Cardiac muscle cell (in vitro differentiated cells and primary cell): ENCODE data around the gene LDHA. TPM values are rescaled to one million over a fixed set of nuclear protein-coding genes. Genes with fewer than 3 reads are reported as not detected.
A peak's percentile ranks its signal among the peaks of the same experiment; 100 is the strongest.
"Not testable (repeated sequence)": the region's sequence is repeated elsewhere in the genome, so short reads cannot be mapped to it uniquely, and the experiment has no call there.

Experiments
- DNase-seq, 2 donors: peaks; one replicate each; pipeline versions ENCODE4 v3.0.0 to v3.0.0-alpha.2; 2010 to 2017; ENCODE audit warnings: low read depth in 1 of 2, low spot score in 1 of 2
- H3K27ac ChIP-seq: fragments of 200-600 bp; sonication (generic); 2 replicates; pipeline ENCODE4 v1.5.1; 2016
- H3K27me3 ChIP-seq: fragments of 200-600 bp; sonication (generic); 2 replicates; pipeline ENCODE4 v1.6.0; 2016; ENCODE audit warnings: control low read depth
- H3K36me3 ChIP-seq: fragments of 200-600 bp; sonication (generic); 2 replicates; pipeline ENCODE4 v1.5.1; 2016; ENCODE audit warnings: control low read depth
- H3K4me1 ChIP-seq: fragments of 200-600 bp; sonication (generic); 2 replicates; pipeline ENCODE4 v1.8.1; 2017; ENCODE audit warnings: low read depth, mild to moderate bottlenecking, mixed run types
- H3K4me3 ChIP-seq: fragments of 200-600 bp; sonication (generic); 2 replicates; pipeline ENCODE4 v1.5.1; 2016; ENCODE audit warnings: mild to moderate bottlenecking
- H3K9me3 ChIP-seq: fragments of 200-600 bp; sonication (generic); 2 replicates; pipeline ENCODE4 v1.5.1; 2017; ENCODE audit warnings: low read depth, mild to moderate bottlenecking, control low read depth
- polyA plus RNA-seq: library from polyadenylated mRNA; unstranded; fragments of >200 nt; fragmentation: Nextera tagmentation; extraction: Ambion mirVana; gene quantifications from 2 replicates; pipeline ENCODE4 v1.2.1, GENCODE V29; 2016
- total RNA-seq: library from RNA; depleted of rRNA; stranded (reverse); fragments of >200 nt; gene quantifications from 2 replicates; pipeline ENCODE4 v1.2.3, GENCODE V29; 2016
- TF ChIP-seq, protein P1 (sequence below): IDR thresholded peaks from 2 replicates; pipeline ENCODE4 v1.5.1; 2012; ENCODE audit warnings: low read depth, mild to moderate bottlenecking, low read length

Gene LDHA
- total and polyA plus RNA-seq, 2 experiments from 2014 or later, result 1,055 to 3,925 TPM

DNA sequence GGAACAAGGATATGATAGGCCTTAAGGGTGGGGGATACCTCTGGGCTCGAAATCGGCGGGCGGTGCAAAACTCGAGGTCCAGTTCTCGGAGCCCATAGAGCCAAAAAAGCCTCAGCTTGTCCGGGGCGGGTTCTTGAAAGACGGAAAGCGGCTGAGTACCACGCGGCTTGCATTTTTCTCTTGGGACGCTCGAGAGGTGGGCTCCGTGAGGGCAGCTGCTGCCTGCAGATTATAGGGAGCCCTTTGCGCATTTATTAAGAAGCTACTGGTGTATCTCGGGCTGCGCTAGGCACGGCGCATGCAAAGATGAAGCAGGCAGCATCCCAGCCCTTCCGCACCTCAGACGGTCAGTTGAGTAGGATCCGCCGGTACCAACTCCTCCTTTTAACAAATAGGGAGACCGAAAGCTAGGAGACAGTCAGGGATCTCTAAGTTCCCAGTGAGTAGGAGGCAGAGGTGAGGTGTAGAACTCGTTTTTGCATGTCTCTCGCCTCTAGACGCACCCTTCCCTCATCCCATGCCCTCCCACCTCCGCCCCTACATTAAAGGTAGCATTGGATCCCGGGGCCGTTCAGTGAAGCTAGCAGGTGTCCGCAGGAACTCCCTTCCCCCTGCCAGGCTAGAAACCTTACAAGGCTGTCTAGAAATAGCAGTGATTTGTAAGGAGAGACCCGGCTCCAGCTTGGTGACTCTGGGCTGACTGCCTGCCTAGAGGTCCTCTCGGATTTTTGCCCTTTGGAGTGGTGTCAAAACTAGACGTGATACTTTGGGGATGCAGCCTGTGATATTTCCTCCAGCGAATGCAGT is 768 bp downstream of the LDHA start:
- peak overlapping the region; percentile 72 for H3K4me3 ChIP-seq
- H3K27me3 ChIP-seq, result no peaks in the 10 kb centered on the region
- H3K36me3 ChIP-seq, result peaks cover 32% of the 10 kb centered on the region
- peak overlapping the region; percentile 89 for H3K27ac ChIP-seq
- H3K4me1 ChIP-seq, result peaks cover 21% of the 10 kb centered on the region
- TF ChIP-seq, protein P1, sequence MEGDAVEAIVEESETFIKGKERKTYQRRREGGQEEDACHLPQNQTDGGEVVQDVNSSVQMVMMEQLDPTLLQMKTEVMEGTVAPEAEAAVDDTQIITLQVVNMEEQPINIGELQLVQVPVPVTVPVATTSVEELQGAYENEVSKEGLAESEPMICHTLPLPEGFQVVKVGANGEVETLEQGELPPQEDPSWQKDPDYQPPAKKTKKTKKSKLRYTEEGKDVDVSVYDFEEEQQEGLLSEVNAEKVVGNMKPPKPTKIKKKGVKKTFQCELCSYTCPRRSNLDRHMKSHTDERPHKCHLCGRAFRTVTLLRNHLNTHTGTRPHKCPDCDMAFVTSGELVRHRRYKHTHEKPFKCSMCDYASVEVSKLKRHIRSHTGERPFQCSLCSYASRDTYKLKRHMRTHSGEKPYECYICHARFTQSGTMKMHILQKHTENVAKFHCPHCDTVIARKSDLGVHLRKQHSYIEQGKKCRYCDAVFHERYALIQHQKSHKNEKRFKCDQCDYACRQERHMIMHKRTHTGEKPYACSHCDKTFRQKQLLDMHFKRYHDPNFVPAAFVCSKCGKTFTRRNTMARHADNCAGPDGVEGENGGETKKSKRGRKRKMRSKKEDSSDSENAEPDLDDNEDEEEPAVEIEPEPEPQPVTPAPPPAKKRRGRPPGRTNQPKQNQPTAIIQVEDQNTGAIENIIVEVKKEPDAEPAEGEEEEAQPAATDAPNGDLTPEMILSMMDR, result no peak
- no peaks in the 10 kb centered on the region for H3K9me3 ChIP-seq
- DNase-seq, result peak; percentile 24 to 38

DNA sequence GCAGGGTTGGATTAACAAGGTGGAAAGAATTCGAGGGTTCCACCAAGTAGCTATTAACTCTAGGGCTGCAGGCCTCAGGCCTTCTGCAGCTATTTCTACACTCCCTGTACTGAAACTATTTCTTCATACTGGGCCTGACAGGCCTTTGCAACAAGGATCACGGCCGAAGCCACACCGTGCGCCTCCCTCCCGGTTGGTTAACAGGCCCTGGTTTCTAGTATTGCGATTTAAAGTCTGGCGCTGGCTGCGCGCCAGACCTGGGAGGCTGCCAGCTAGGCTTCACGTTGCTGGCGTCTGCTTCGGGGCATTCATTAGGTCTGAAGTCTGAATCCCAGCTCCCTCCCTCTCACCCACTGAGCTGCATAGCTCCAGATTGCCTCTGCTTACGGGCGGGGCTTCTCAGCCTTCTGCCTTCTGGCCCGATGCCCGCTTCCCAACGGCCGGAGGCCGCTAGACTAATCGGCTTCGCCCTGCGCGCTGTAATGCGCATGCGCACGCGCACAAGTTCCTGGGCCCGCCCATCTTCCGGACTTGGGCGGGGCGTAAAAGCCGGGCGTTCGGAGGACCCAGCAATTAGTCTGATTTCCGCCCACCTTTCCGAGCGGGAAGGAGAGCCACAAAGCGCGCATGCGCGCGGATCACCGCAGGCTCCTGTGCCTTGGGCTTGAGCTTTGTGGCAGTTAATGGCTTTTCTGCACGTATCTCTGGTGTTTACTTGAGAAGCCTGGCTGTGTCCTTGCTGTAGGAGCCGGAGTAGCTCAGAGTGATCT is 1.6 kb downstream of the LDHA start:
- DNase-seq, result peak; percentile 98 to 100
- Histone ChIP-seq H3K9me3 (no peaks in the 10 kb centered on the region), H3K27me3 (no peaks in the 10 kb centered on the region), H3K4me1 (peaks cover 21% of the 10 kb centered on the region), H3K4me3 (peak overlapping the region; percentile 72), H3K36me3 (peaks cover 40% of the 10 kb centered on the region), H3K27ac (peak overlapping the region; percentile 89)
- TF ChIP-seq, protein P1, result no peak

DNA sequence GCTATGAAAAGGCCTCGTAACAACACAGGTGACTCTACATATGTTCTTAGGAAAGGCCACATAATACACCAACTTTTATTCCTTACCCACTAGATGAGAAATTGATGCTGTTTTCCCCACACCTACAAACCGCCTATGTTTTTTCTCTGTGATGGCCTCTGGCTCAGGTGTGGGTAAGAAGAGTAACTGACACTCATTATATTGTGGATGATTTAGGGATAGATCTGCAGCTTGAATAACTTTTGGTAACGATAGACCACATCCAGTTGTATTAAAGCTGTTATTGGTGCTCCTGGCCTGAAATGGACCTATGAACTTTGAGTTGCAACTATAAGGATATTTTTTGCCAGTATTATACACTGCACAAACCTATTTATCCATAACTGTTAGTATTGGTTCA is 3.6 kb downstream of the LDHA start:
- no peaks in the 10 kb centered on the region for H3K27me3 ChIP-seq
- TF ChIP-seq, protein P1, result no peak
- no peak for DNase-seq

DNA sequence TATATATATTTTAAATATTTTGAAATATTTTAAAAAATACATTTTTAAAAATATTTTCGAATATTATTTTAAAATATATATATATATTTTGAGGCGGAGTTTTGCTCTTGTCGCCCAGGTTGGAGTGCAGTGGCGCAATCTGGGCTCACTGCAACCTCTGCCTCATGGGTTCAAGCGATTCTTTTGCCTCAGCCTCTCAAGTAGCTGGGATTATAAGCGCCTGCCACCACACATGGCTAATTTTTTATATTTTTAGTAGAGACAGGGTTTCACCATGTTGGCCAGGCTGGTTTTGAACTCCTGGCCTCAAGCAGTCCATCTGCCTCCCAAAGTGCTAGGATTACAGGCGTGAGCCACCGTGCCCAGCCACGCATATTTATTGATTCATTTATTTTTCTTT is 6.7 kb downstream of the LDHA start:
- not testable (repeated sequence) for DNase-seq, H3K9me3 ChIP-seq, H3K4me3 ChIP-seq, H3K27ac ChIP-seq, H3K27me3 ChIP-seq
- peaks cover 87% of the 10 kb centered on the region for H3K36me3 ChIP-seq
- peaks cover 12% of the 10 kb centered on the region for H3K4me1 ChIP-seq

More for the DNA sequence above, 3.6 kb downstream of the LDHA start:
- Histone ChIP-seq H3K4me1 (peaks cover 21% of the 10 kb centered on the region), H3K36me3 (peaks cover 56% of the 10 kb centered on the region), H3K4me3 (no peak overlapping the region), H3K27ac (no peak overlapping the region), H3K9me3 (no peaks in the 10 kb centered on the region)

DNA sequence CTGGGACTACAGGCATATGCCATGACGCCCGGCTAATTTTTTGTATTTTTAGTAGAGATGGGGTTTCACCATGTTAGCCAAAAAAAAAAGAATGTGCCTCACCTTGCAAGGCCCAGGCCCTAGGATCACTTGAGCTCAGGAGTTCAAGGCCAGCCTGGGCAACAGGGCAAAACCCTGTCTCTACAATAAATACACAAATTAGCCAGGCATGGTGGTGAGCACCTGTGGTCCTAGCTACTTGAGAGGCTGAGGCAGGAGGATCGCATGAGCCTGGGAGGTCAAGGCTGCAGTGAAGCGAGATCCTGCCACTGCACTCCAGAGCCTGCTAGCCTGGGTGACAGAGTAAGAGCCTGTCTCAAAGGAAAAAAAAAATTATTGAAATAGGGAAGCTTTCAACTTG is 9.7 kb downstream of the LDHA start:
- TF ChIP-seq, protein P1, result no peak
- Histone ChIP-seq H3K4me1 (no peaks in the 10 kb centered on the region), H3K27ac (peak overlapping the region; percentile 56), H3K27me3 (no peaks in the 10 kb centered on the region), H3K9me3 (no peaks in the 10 kb centered on the region), H3K36me3 (peaks cover 88% of the 10 kb centered on the region), H3K4me3 (no peak overlapping the region)
- no peak for DNase-seq

DNA sequence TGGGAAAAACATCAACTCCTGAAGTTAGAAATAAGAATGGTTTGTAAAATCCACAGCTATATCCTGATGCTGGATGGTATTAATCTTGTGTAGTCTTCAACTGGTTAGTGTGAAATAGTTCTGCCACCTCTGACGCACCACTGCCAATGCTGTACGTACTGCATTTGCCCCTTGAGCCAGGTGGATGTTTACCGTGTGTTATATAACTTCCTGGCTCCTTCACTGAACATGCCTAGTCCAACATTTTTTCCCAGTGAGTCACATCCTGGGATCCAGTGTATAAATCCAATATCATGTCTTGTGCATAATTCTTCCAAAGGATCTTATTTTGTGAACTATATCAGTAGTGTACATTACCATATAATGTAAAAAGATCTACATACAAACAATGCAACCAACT is 13.0 kb downstream of the LDHA start:
- DNase-seq, H3K9me3 ChIP-seq, H3K27me3 ChIP-seq, H3K4me1 ChIP-seq, H3K4me3 ChIP-seq: not testable (repeated sequence)
- Histone ChIP-seq H3K27ac (peak overlapping the region; percentile 52), H3K36me3 (peaks cover 58% of the 10 kb centered on the region)
